Activated naive CD4-positive, alpha-beta T cell treated with anti-CD3 and anti-CD28 coated beads, Interleukin-2, amount 50 U/mL, for 16 hours (primary cell): ENCODE measurements around the gene PPP2R2C.

ENCODE experiments used
- DNase-seq: peaks from one replicate; pipeline ENCODE4 v3.0.0-alpha.2; 2020

The PPP2R2C gene

DNA sequence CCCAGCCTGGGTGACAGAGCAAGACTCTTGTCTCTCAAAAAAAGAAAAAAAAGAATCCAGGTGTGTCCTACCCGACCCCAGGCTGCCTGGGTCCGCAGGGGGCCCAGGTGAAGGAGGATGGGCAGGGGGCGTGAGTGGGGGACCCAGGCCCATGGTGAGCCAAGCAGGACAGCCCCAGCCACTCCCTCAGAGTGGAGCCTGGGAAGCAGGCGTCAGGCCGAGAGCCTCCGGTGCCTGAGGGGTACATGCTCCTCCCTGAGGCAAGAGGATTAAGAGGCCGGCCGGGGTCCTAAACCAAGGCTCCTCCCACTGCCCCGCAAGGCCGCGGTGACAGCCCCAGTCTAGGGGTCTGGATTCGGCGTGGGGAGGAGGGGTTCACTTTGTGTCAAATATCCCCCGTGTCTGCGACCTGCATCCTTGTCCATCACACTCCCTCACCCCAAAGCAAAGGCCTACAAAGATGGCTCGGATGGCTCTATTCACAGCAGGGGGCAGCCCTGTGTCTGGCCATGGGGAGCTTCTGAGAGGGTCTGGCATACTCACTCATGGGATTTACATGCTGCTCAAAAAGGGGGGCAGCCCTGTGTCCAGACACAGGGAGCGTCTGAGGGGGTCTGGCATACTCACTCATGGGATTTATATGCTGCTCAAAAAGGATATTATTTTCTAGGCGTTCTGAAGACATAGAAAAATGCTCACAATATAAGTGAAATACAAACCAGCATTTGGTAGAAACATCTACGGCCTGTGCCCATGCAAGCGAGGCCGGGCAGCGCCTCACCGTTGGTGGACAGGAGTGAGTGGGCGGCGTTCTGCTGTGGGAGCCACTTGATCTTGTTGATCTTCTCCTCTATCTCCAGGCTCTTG is 94.6 kb downstream of the PPP2R2C start:
- DNase-seq = no peak

DNA sequence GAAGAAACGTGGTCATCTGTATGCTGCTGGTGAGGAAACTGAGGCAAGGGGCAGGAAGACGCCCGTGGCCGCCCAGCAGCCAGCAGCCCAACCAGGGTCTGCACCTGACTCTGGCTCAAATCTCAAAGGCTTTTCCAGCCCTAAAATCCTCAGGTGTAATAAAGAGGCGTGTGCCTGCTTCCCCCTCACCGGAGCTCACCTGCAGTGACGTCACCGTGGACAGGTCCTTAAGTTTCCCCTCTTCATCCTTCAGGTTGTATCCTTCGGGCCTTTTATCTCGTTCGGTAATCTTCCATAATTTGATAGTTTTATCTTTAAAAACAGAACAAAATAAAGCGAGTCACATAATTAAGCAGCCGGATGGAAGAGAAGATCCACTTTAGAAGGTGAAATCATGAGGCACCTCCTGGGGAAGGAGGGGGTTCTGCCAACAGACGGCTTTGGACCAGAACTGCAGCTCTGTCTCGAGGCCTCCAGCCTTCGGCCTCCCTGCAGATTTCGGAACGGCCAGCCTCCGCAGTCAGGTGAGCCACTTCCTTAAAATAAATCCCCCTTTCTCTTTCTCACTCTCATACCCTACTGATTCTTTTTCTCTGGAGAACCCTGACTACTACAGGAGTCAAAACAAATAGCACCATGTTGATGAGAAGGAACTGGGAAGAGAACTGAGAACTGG is 96.7 kb downstream of the PPP2R2C start:
- DNase-seq = no peak

DNA sequence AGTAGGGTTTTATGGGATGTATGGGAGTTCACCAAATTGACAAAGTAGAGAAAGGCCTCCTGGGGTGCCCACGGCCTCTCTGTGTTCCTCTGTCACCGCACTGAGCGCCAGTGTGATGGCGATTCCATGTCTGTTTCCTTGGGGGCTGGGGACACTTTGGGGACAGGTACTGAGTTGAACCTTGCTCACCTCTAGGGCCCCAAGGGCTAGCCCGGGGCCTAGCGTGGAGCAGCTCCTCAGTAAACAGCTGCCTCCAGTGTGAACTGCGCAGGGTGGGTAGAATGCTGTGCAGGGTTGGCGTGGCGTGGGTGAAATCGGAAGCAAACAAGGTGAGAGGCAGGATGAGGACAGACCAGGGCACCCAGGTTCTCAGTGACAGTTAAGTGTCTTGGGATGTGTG is 97.8 kb downstream of the PPP2R2C start:
- DNase-seq = no peak

DNA sequence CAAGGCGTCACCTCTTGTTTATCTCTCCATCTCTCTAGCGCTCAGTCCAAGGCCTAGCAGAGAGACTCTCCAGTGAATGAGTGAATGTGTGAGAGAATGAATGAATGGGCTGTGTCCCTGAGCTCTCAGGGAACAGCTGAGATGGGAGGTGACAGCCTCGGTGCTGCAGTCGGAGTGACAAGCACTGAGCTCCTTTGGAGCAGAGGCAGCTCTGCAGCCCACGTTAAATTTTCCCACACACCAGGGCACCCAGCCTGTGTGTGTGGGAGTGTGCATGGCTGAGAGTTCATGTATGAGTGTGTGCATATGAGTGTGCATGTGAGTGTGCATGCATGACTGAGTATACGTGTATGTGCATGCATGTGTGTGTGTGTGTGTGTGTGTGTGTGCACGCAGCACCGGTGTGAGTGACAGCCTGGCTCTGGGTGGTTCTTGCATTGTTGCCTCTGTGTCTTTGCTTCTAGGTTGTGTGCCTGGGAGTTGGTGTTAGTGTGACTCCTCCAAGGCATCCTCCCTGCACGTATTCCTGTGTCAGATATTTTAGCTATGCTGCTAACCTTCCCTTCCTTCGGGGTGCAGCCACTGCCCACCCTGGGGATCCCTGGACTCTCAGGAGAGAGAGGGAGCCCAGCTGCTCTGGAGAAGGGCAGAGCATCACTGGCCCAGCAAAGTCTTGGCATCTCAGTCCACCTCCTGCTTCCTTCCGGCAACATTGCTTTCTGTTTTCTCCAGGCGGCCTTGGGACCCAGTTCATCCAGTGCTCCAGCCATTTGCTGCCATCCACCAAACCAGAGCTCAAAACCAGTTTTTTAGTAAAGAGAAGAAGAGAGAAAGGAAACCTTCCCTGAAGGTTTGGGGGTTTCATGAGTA is 98.6 kb downstream of the PPP2R2C start:
- DNase-seq = no peak

DNA sequence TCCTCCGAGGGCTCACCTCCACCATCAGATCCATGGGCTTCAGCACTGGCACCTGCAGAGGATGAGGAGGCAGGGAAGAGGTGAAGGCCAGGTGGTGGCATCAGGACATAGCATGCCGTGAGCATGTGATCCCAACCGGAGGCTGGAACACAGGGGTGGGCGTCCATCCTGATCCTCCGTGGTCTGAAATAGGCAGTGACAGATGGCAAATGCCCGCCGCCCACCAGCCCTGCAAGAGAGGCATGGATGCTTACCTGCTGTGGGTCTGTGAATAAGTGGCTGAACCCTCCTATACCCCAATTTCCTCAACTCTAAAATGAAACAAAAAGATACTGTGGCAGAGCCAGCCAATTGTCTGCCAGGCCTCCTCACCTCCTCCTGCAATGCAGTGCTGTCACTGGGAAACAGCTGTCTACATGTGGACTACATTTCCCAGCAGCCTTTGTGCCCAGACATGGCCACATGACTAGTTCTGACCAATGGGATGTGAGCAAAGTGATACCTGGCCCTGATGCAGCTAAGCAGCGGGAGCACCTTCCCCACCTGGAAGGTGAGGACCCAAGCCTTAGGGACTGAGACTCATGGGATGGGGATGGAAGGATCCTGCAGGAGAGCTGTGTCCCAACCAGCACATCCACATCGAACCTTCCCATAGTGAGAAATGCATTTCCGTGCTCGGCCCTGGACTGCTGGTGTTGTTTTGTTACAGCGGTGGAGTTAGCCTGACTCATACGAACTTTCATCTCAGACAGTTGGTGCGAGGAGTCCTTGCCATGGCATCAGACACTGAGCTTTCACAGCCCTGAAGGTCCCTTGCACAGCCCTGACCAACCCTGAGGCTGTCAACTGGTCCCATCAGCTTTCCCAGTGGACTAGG is 99.5 kb downstream of the PPP2R2C start:
- no peak for DNase-seq

DNA sequence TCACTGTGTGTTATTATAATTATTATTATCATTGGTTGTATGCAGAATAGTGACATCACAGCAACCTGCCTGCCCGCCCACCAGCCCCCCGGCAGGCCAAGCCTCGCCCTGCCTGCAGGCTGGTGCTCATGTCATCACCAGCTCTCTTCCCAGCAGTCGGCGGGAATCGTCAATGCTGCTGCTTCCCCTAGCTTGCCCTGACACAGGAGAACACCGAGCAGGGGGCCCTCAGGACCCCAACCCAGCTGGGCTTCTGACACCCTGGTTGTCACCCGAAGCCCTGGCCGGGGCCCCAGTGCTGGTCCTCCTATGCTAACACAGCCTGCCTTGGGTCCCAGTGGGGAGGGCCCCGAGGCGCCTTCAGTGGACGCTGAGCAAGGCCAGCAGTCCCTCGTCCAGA is 100.6 kb downstream of the PPP2R2C start:
- DNase-seq = no peak

DNA sequence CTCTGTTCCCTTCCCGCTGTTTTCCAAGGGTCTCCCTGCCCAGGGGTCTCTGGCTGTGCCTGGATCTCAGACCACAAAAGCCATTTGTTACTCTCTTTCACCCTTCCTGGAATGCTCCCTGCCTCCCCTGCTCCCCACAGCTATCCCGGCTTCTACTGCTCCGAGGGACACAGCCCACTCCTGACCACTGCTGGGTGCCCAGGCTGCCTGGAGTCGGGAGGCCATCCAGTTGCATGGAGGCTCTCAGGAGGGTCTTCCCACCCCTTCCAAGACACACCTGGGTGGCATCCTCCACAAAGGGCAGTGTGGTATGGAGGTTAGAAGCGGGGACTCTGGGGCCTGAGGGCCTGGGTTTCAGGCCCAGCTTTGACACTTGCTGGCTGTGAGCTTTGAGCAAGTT is 101.1 kb downstream of the PPP2R2C start:
- DNase-seq = no peak

DNA sequence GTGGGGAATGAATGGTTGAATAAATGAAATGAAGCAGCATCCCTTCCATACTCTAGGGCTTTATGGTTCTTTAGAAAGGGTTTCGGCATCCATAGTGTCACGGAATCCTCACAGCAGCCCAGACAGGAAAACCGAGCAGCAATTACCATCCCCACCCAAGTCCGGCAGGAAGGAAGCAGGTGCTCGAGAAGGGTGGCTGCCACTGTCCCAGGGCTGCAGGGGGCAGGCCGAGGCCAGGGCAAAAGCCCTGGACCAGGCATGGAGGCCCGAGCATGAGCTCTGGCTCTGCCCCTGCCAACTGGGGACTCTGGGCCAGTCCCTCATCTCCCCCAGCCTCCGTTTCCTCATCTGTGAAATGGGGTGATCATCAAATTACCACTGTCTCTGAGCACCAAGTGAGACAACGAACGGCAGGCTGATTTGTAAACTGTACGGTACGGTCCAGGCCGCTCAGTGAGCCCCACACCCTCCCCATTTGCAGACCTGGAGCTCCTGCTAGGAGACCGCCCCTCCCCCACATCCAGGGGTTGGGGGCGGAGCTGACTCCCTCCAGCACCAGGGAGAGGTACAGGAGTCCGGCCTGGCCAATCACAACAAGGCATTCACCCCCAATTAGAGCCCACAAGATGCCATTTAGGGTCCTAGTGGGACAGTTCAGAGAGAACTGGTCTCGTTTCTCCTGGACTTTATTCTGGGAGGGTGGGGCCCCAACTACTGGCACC is 102.3 kb downstream of the PPP2R2C start:
- no peak for DNase-seq

DNA sequence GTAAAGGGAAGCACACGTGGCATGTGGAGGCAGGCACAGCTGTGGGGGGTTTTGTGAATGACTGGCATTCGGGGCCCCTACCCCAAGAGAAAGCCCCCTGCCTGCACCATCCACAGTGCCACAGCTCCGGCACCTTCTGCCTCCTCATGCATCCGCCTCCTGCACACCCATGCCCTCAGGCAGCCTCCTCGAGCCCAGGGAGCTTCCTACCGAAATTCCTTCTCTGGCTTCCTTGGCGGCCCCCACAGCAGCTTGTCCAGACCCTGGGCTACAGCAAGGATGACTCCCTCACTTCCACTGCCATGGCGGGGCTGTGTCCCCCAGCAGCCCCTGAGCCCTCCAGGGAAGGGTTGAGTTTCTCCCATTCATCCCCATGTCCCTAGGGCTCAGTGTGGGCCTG is 102.9 kb downstream of the PPP2R2C start:
- DNase-seq = no peak

DNA sequence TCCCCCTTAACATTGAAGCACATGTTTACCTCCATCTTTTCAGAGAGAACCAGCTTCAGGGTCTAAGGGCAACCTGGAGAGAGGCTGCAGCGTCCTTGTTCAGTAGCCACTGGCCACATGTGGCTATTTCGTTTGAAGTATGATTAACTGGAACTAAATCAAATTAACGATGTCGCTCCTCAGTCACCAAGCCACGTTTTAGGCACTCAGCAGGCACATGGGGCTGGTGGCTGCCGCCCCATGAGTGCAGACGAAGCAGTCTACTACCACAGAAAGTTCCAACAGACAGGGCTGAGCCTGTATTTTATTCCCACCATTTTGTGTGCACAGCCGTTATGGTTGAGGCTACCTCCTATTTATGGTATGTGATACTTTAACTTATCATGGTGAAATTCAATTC is 103.4 kb downstream of the PPP2R2C start:
- DNase-seq = no peak

DNA sequence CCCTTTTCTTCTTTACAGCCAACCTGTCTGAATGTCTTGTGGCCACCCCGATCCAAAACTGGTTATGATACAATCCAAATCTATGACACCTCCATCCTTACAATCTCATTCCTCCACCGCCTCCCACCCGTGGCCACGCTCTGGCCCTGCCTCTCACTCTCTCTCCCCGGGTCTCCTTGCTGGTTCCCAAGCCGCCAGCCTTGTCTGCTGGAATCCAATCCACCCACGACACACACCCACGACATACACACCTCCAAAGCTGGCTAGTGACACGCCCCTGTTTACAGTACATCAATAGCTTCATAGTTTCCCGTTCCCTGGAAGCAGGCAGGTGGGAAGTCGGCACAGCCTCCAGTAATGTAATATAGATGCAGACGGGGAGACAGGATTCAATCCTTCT is 103.8 kb downstream of the PPP2R2C start:
- DNase-seq = no peak

DNA sequence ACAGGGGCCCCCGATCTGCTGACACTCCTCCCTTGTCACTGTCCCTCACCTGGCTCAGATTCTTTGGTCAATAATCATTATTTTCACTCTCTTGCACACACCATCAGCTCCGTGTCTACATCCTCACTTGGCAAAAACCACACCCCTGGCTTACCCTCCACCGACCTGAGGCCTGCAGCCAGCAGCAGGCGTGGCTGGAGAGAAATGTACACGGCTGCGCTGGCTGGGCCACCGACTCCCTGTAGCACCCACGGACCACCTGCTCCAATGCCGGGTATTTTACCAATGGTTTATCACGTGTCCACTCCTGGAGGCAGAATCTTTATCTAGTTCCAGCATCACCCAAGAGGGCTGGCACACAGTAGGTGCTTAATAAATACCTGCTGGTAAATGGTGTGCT is 104.3 kb downstream of the PPP2R2C start:
- no peak for DNase-seq

DNA sequence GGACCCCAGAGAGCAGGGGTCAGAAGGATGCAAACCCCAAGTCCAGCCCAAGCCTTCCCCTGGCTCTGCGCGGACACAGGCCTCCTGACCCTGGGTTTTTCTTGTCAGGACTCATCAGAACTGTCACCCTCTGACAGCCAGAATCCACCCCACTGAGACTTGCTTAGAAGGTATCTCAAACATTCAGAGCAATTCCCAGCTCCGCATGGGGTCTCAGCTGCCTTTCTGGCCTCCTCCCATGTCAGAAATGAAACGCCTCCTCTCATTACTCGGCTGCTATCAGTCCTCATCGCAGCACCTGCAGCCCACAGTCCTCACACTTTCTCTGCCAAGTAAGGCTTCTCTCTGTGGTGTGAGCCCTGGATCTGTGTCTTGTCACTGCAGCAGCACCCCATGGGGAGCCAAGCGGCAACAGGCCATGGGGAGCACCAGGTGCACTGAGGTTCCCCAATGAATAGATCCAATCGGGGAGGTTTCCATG is 105.0 kb downstream of the PPP2R2C start:
- DNase-seq = no peak

DNA sequence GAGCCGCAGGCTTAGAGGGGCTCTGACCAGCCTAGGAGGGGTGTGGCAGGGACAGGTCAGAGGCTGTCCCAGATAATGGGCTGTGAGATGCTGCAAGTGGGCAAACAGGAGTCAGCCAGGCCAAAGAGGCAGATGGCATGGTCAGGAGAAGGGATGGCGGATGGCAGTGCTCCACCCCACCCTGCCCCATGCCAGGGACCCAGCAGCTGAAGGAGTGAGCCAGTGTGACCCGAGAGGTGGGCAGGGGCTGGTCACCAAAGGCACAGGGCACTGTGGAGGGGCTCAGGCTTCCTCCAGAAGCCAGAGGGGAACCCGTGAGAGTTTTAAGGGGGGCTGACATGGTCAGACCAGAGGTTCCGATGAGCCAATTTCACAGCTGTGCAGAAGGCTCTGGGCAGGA is 105.8 kb downstream of the PPP2R2C start:
- DNase-seq = no peak

DNA sequence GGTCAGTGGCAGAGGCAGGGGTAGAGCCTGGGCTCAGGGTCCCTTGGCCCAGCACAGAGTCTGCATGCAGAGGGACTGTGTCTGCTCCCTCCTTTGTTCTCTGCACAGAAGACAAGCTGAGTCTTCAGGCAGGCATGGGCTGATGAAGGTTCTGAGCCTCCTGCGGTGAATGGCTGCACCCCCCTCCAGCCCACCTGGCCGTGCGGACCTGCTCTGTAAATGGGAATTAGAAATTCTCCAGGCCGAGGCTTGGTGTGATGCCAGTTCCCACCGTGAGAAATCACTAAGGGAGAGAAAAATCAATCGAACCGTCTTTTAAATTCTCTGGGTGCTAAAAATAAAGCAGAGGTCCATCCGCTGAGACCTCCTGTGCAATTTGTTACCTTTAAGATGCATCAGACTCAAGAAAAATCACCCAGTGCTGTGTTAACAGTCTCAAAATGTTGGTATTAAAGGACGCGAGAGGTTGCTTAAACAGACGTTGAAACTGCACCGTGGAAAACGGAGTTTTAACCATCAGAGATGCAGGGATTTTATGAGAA is 106.8 kb downstream of the PPP2R2C start:
- no peak for DNase-seq

DNA sequence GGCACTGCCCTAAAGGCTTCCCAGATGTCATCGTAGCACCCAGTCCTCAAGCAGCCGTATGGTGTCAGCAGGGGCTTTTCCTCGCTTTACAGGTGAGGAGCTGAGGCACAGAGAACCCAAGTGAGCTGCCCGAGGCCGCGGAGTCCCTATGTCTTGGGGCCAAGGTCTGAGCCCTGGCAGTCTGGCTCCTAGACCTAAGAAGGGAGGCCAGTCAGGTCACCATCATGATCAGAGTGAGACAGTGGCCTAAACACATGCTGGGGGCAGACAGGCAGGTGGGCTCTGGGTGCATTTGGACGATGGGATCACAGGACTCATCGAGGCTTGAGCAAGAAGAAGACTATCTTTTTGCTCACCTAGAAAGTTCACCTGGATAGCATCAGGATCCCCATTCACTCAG is 107.8 kb downstream of the PPP2R2C start:
- DNase-seq = no peak

DNA sequence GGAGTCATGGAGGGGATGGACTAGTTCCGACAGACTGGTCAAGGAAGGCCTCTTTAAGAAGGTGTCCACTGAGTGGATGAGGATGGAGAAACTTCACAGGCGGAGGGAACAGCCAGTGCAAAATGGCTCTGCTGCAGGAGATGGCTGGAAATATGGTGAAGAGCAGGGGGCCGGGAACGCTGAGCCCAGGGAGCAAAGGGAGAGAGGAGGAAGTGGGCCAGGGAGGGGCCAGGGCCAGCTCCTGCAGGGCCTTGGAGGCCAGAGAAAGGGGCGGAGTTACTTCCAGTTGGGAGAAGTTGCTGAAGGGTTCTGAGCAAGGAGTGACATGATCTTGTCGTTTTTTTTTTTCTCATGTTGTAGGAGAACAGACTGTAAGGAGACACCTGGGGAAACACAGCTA is 108.3 kb downstream of the PPP2R2C start:
- no peak for DNase-seq

DNA sequence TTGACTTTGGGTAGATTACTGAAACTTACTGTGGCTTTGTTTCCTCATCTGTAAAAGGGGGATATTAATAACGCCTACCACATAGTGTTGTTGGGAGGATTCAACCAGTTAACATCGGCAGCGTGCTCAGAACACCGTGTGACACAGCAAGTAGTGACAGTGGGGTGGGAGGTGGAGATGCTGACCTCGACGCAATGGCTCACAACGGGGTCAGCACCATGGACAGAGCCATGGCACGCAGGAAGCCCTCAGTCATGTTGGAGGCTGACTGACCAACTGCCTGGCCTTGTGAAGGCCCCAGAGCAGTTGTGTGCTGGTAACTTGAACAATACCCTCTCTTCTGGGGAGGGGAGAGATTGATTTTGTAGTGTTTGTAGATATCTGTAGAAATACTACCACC is 109.5 kb downstream of the PPP2R2C start:
- no peak for DNase-seq

DNA sequence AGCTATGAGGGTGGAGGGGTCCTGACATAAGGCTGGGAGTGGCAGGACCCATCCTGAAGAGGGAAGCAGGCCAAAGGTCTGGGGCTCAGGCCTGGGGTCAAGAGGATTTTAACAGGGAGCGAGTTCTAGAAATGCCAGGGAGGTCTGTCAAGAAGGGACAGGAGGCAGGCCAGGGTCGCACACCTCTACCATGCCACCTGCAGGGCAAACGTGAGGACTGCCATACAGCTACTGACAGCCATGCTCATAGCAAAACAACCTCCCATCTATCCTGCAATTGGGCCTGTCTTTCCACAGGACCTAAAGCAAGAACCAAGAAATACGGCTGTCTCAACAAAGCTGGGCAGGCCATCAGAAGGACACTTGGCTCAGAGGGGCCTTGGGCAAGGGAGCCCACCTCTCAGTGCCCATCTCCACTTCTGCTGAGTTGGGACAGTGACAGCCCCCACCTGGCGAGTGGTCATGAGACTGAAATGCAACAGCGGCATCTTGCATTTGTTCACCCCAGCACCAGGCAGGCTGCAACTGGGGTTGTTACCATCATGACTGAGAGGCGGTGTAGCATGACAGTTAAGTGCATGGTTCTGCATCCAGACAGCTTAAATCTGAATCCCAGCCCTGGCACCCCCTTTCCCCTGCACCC is 110.0 kb downstream of the PPP2R2C start:
- no peak for DNase-seq

DNA sequence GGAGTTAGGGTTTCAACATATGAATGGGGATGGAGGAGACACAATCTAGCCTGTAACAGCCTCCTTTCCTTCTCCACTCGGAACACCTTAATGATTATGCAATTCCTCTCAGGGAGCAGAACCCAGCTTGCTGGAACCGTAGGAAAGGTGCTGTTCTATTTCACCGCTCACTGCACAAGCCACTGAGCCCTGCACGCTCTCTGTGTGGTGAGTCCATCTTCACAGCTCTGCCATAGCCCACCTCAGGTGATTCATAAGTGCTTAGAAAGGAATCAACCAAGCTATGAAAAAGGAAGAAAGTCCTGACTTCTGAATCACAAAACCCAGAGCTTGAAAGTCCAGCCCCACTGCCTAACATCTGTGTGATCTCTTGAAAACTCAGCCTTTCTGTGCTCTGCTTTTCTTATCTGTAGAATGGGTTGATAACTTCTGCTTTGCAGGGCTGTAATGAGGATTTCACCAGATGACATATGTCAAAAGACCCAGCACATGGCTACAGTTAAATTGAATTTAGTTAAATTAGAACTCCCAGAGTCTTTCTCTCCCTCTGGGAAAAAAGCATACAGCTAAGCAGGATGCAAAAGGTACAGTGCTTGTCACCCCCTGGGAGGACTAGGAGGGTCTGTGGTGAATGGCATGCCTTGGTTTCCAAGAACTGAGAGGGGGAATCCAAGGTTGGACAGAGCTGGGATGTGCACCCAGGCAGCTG is 111.2 kb downstream of the PPP2R2C start:
- no peak for DNase-seq
